Breast epithelium (tissue), 3 donors: ENCODE measurements around the gene PRR5L.

Experiments
- CTCF ChIP-seq, 3 donors: fragments of 450-650 bp; IDR thresholded peaks; one replicate each; pipeline ENCODE4 v1.5.1; 2016 to 2017; ENCODE audit warnings: antibody characterized with exemption in 3 of 3, mild to moderate bottlenecking in 3 of 3, moderate library complexity in 3 of 3
- POLR2A ChIP-seq: fragments of 450-650 bp; IDR thresholded peaks from one replicate; pipeline ENCODE4 v1.6.1; 2016; ENCODE audit warnings: antibody characterized with exemption, mild to moderate bottlenecking, moderate library complexity
- POLR2AphosphoS5 ChIP-seq, 3 donors: sonication (generic); formaldehyde crosslinking; IDR thresholded peaks; one replicate each; pipeline ENCODE4 v1.6.1; 2017; ENCODE audit warnings: antibody characterized with exemption in 3 of 3

GRCh38 chr11:36361472-36361871 lies 65.4 kb downstream of the PRR5L start:
- TF ChIP-seq POLR2AphosphoS5 (IDR thresholded peaks at IDR 0.05) (no peak), CTCF (IDR thresholded peaks at IDR 0.05) (no peak), POLR2A (no peak)
